ENCODE measurements around the gene TSPAN4. TPM values are rescaled to one million over a fixed set of nuclear protein-coding genes. Genes with fewer than 3 reads are reported as not detected.
A peak's percentile ranks its signal among the peaks of the same experiment; 100 is the strongest.

Gene TSPAN4
- total RNA-seq, 1 donor from 2014 or later: 50.8 TPM

- DNase-seq (ENCODE audit: low read depth): no peak
- FAIRE-seq: no peak
- Histone ChIP-seq H3K36me3 (ENCODE audit: control insufficient read depth, insufficient read depth, low read length) (peaks cover 16% of the 10 kb centered on the region), H3K4me3 (ENCODE audit: low read depth, low read length) (no peak overlapping the region), H3K27me3 (ENCODE audit: control insufficient read depth, insufficient read depth, low read length) (no peaks in the 10 kb centered on the region)
- TF ChIP-seq CTCF (IDR thresholded peaks at IDR 0.05; ENCODE audit: insufficient read depth, low read length, severe bottlenecking): no peak
These were observed 26.2 kb upstream of the TSPAN4 start for GRCh38 chr11:816433-816779.

GRCh38 chr11:818396-819128, 24.1 kb upstream of the TSPAN4 start, which contains the start of gene PNPLA2:
Gene PNPLA2 (plus strand): TSS chr11:818914. CDS start chr11:819719, 805 bp downstream.
- TF ChIP-seq CTCF (IDR thresholded peaks at IDR 0.05; ENCODE audit: insufficient read depth, low read length, severe bottlenecking): no peak
- Histone ChIP-seq H3K4me3 (ENCODE audit: low read depth, low read length) (peak within 1 kb of the TSS; percentile 73), H3K27me3 (ENCODE audit: control insufficient read depth, insufficient read depth, low read length) (no peaks in the 10 kb centered on the region), H3K36me3 (ENCODE audit: control insufficient read depth, insufficient read depth, low read length) (peaks cover 12% of the 10 kb centered on the region)
- FAIRE-seq (no peak), DNase-seq (ENCODE audit: low read depth) (peak; percentile 76)

- FAIRE-seq: no peak
- TF ChIP-seq CTCF (IDR thresholded peaks at IDR 0.05; ENCODE audit: insufficient read depth, low read length, severe bottlenecking): no peak
- DNase-seq (ENCODE audit: low read depth): peak; percentile 45
These were observed 23.3 kb upstream of the TSPAN4 start for GRCh38 chr11:819129-819931.

GRCh38 chr11:819943-820649, 22.6 kb upstream of the TSPAN4 start:
- H3K27me3 ChIP-seq (ENCODE audit: control insufficient read depth, insufficient read depth, low read length): no peaks in the 10 kb centered on the region
- no peak for TF ChIP-seq CTCF (IDR thresholded peaks at IDR 0.05; ENCODE audit: insufficient read depth, low read length, severe bottlenecking)
- DNase-seq (ENCODE audit: low read depth) (peak; percentile 66), FAIRE-seq (no peak)
- peaks cover 17% of the 10 kb centered on the region for H3K36me3 ChIP-seq (ENCODE audit: control insufficient read depth, insufficient read depth, low read length)
- peak overlapping the region; percentile 73 for H3K4me3 ChIP-seq (ENCODE audit: low read depth, low read length)

More at GRCh38 chr11:819129-819931, 23.3 kb upstream of the TSPAN4 start:
- H3K36me3 ChIP-seq (ENCODE audit: control insufficient read depth, insufficient read depth, low read length): peaks cover 15% of the 10 kb centered on the region
- peak overlapping the region; percentile 73 for H3K4me3 ChIP-seq (ENCODE audit: low read depth, low read length)
- no peaks in the 10 kb centered on the region for H3K27me3 ChIP-seq (ENCODE audit: control insufficient read depth, insufficient read depth, low read length)

- no peak for TF ChIP-seq CTCF (IDR thresholded peaks at IDR 0.05; ENCODE audit: insufficient read depth, low read length, severe bottlenecking)
- no peak for FAIRE-seq
- Histone ChIP-seq H3K36me3 (ENCODE audit: control insufficient read depth, insufficient read depth, low read length) (peaks cover 18% of the 10 kb centered on the region), H3K27me3 (ENCODE audit: control insufficient read depth, insufficient read depth, low read length) (no peaks in the 10 kb centered on the region), H3K4me3 (ENCODE audit: low read depth, low read length) (peak overlapping the region; percentile 73)
- DNase-seq (ENCODE audit: low read depth): peak; percentile 49
These were observed 21.8 kb upstream of the TSPAN4 start for GRCh38 chr11:820655-821511.
